IPS-20b (cell line): ENCODE measurements around the gene TRIM5.
"Not testable (repeated sequence)": the region's sequence is repeated elsewhere in the genome, so short reads cannot be mapped to it uniquely, and the experiment has no call there.

ENCODE experiments used
- H3K27ac ChIP-seq: one replicate; pipeline ENCODE4 v1.5.1; 2013; ENCODE audit warnings: low read length
- H3K27me3 ChIP-seq: 2 replicates; pipeline ENCODE4 v1.6.1; 2013; ENCODE audit warnings: mild to moderate bottlenecking, low read length, inconsistent platforms; ENCODE audit not compliant: insufficient read depth
- H3K36me3 ChIP-seq: 2 replicates; pipeline ENCODE4 v1.6.1; 2013; ENCODE audit warnings: low read depth, mild to moderate bottlenecking, inconsistent platforms, low read length, moderate library complexity; ENCODE audit not compliant: insufficient read depth
- H3K4me1 ChIP-seq: 2 replicates; pipeline ENCODE4 v1.6.1; 2013; ENCODE audit warnings: mild to moderate bottlenecking, control low read depth, inconsistent platforms, low read length, moderate library complexity; ENCODE audit not compliant: insufficient read depth
- H3K4me3 ChIP-seq: 2 replicates; pipeline ENCODE4 v1.5.1; 2013; ENCODE audit warnings: mild to moderate bottlenecking, low read length, inconsistent platforms
- H3K9ac ChIP-seq: 2 replicates; pipeline ENCODE4 v1.6.1; 2013; ENCODE audit warnings: low read depth, mild to moderate bottlenecking, inconsistent platforms, low read length, moderate library complexity
- H3K9me3 ChIP-seq: 2 replicates; pipeline ENCODE4 v1.6.1; 2013; ENCODE audit warnings: mild to moderate bottlenecking, low read depth, low read length, inconsistent platforms; ENCODE audit not compliant: insufficient read depth

Gene TRIM5

GRCh38 chr11:5700421-5701054, 15.7 kb upstream of the TRIM5 start:
- Histone ChIP-seq H3K9ac (no peak overlapping the region), H3K36me3 (peaks cover 56% of the 10 kb centered on the region), H3K4me1 (peaks cover 2% of the 10 kb centered on the region; the same call in 1 of the 2 replicates), H3K9me3 (no peaks in the 10 kb centered on the region), H3K27me3 (no peaks in the 10 kb centered on the region), H3K4me3 (no peak overlapping the region), H3K27ac (no peak overlapping the region)

GRCh38 chr11:5698281-5698680, 13.4 kb upstream of the TRIM5 start:
- Histone ChIP-seq H3K9ac (no peak overlapping the region), H3K27ac (no peak overlapping the region), H3K27me3 (no peaks in the 10 kb centered on the region), H3K36me3 (peaks cover 41% of the 10 kb centered on the region), H3K4me3 (no peak overlapping the region), H3K4me1 (peaks cover 3% of the 10 kb centered on the region; the same call in 1 of the 2 replicates), H3K9me3 (no peaks in the 10 kb centered on the region)

DNA sequence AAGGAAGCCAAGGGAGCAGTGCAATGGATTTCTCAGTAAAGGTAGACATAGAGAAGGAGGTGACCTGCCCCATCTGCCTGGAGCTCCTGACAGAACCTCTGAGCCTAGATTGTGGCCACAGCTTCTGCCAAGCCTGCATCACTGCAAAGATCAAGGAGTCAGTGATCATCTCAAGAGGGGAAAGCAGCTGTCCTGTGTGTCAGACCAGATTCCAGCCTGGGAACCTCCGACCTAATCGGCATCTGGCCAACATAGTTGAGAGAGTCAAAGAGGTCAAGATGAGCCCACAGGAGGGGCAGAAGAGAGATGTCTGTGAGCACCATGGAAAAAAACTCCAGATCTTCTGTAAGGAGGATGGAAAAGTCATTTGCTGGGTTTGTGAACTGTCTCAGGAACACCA, 11.3 kb upstream of the TRIM5 start:
- Histone ChIP-seq H3K4me3 (no peak overlapping the region), H3K9me3 (no peaks in the 10 kb centered on the region), H3K9ac (no peak overlapping the region), H3K4me1 (peaks cover 13% of the 10 kb centered on the region), H3K27ac (no peak overlapping the region), H3K27me3 (no peaks in the 10 kb centered on the region), H3K36me3 (peaks cover 33% of the 10 kb centered on the region)

DNA sequence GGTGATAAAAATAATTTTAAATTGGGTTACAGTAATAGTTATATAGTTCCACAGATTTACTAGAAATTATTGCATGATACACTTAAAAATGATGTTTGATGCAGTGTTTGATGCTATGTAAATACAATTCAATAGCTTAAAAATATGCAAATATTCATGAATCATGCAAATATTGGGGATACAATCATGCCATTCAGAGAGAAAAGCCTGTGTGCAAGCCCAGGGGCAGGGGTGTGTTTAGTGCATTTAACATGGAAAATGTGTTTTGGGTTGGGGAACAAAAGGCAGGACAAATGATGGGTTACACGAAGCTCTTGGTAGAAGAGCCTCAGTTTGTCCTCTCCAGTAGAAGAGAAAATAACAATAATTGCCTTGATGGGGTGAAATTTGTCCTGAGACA, 10.7 kb upstream of the TRIM5 start:
- H3K9me3 ChIP-seq: no peaks in the 10 kb centered on the region
- no peak overlapping the region for H3K4me3 ChIP-seq
- H3K27ac ChIP-seq: no peak overlapping the region
- peaks cover 13% of the 10 kb centered on the region for H3K4me1 ChIP-seq
- peaks cover 33% of the 10 kb centered on the region for H3K36me3 ChIP-seq
- H3K9ac ChIP-seq: no peak overlapping the region
- no peaks in the 10 kb centered on the region for H3K27me3 ChIP-seq

DNA sequence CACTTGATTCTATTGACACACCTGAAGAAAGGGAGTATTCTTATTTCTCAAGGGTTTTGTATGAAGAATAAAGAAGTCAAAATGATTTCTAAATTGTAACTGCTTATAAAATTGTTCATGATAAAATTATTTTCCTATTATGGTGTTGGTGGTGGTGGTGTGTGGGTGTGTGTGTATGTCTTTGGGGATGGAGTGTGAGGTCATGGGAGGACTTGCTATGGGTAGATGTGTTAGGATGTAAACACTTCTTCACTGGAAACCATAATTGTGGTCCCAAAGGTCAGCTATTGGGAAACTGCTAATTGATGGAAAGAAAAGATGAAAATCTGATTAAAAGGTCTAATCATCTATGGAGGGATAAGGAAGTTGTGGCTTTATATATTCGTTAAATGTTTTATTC, 9.8 kb upstream of the TRIM5 start:
- no peaks in the 10 kb centered on the region for H3K9me3 ChIP-seq
- H3K4me3 ChIP-seq: no peak overlapping the region
- H3K27ac ChIP-seq: no peak overlapping the region
- no peaks in the 10 kb centered on the region for H3K27me3 ChIP-seq
- H3K9ac ChIP-seq: no peak overlapping the region
- peaks cover 19% of the 10 kb centered on the region for H3K4me1 ChIP-seq
- peaks cover 33% of the 10 kb centered on the region for H3K36me3 ChIP-seq

DNA sequence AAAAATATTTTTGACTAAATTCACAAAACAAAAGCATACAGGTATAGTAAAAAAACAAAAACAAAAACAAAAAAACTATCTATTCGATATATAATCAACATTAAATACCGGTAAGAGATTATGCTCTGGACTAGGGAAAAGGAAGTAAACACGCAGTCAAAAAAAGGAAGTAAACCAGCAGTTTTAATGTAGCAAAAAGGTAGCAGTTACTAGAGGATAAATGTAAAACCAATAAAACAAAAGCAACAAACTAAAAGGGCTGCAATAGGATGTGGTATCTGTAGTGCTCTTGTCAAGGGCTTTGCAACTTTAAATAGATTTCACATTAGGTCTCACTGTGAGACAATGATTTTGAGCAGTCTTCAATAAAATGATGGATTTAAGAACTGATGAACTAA, 7.1 kb upstream of the TRIM5 start:
- Histone ChIP-seq H3K27me3 (no peaks in the 10 kb centered on the region), H3K9ac (peak overlapping the region; percentile 31; the same call in 1 of the 2 replicates), H3K36me3 (peaks cover 13% of the 10 kb centered on the region), H3K27ac (no peak overlapping the region), H3K4me3 (peak overlapping the region; percentile 32), H3K4me1 (peaks cover 28% of the 10 kb centered on the region), H3K9me3 (no peaks in the 10 kb centered on the region)

DNA sequence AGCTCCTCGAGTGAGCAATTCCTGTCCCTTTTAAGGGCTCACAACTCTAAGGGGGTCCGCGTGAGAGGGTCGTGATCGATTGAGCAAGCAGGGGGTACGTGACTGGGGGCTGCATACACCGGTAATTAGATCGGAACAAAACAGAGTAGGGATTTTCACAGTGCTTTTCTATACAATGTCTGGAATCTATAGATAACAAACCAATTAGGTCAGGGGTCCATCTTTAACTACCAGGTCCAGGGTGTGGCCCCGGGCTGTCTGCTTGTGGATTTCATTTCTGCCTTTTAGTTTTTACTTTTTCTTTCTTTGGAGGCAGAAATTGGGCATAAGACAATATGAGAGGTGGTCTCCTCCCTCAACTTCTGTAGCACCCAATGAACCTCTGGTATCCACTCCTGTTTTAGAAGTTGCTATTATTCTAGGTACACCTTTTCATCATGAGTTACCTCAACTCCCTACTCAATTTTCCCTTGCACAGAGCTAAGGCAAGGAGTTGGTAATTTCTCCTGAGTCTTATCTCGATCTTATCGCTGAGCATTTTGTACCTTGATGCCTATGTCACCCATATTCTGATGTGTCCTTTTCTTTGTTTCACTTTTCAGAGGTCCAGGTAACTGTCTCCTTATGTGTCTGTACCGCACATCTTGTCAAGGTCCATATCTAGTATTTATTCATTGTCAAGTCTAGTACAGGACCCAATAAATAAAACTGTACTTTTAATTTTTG, 6.5 kb upstream of the TRIM5 start:
- not testable (repeated sequence) for H3K27me3 ChIP-seq, H3K36me3 ChIP-seq, H3K27ac ChIP-seq, H3K9me3 ChIP-seq
- Histone ChIP-seq H3K4me1 (peaks cover 28% of the 10 kb centered on the region), H3K9ac (peak overlapping the region; percentile 83; the same call in 1 of the 2 replicates), H3K4me3 (peak overlapping the region; percentile 75; the same call in 1 of the 2 replicates)

DNA sequence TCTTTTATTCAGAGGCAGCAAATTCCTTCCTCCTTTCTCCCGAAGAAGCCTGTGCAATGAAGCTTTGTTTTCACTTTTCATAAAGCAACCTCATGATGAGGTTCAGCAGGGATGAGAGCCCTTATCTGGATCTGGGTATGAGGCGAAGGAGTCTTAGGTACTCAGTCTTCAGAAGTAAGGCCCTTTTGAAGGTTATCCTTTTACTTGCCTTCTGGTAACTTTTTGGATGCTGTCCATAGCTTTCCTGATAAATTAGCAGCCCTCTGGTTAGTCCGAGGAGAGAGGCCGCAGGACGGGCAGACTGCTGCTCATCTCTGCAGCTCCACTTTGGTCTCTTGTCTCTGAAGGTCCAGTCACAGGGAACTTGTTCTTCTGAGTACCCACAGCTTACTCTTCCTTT, 5.9 kb upstream of the TRIM5 start:
- Histone ChIP-seq H3K27me3 (no peaks in the 10 kb centered on the region), H3K9ac (peak overlapping the region; percentile 83; the same call in 1 of the 2 replicates), H3K4me3 (peak overlapping the region; percentile 75), H3K27ac (peak overlapping the region; percentile 63), H3K36me3 (peaks cover under 1% of the 10 kb centered on the region), H3K9me3 (no peaks in the 10 kb centered on the region), H3K4me1 (peaks cover 28% of the 10 kb centered on the region)

- H3K27me3 ChIP-seq: no peaks in the 10 kb centered on the region
- peak overlapping the region; percentile 83; the same call in 1 of the 2 replicates for H3K9ac ChIP-seq
- H3K4me1 ChIP-seq: peaks cover 25% of the 10 kb centered on the region
- peak overlapping the region; percentile 75 for H3K4me3 ChIP-seq
- H3K9me3 ChIP-seq: no peaks in the 10 kb centered on the region
- H3K27ac ChIP-seq: peak overlapping the region; percentile 63
- no peaks in the 10 kb centered on the region for H3K36me3 ChIP-seq
These were observed 5.3 kb upstream of the TRIM5 start for GRCh38 chr11:5690216-5690615.

- Histone ChIP-seq H3K9me3 (no peaks in the 10 kb centered on the region), H3K36me3 (no peaks in the 10 kb centered on the region), H3K9ac (peak within 1 kb of the TSS; percentile 83; the same call in 1 of the 2 replicates), H3K27me3 (no peaks in the 10 kb centered on the region), H3K4me3 (peak within 1 kb of the TSS; percentile 75), H3K27ac (peak within 1 kb of the TSS; percentile 63), H3K4me1 (peaks cover 25% of the 10 kb centered on the region)
These were observed 4.7 kb upstream of the TRIM5 start, which contains the start of gene TRIM22 for GRCh38 chr11:5689551-5689983. Gene TRIM22 (plus strand): TSS chr11:5689790. CDS start chr11:5696233, 6,443 bp downstream.

DNA sequence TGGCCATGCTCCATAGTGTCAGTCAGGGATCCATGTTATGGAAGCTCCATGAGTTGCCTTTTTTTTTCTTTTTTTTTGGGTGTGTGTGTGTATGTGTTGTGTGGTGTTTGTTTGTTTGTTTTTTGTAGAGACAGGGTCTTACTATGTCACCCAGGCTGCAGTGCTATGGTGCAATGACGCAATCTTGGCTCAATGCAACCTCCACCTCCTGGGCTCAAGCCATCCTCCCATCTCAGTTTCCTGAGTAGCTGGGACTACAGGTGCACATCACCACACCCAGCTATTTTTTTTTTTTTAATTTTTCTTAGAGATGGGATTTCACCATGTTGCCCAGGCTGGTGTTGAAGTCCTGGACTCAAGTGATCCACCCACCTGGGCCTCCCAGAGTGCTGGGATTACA, 3.6 kb upstream of the TRIM5 start:
- peaks cover 25% of the 10 kb centered on the region for H3K4me1 ChIP-seq
- H3K9me3 ChIP-seq: no peaks in the 10 kb centered on the region
- no peak overlapping the region for H3K4me3 ChIP-seq
- H3K27ac ChIP-seq: no peak overlapping the region
- H3K27me3 ChIP-seq: no peaks in the 10 kb centered on the region
- no peaks in the 10 kb centered on the region for H3K36me3 ChIP-seq
- no peak overlapping the region for H3K9ac ChIP-seq

DNA sequence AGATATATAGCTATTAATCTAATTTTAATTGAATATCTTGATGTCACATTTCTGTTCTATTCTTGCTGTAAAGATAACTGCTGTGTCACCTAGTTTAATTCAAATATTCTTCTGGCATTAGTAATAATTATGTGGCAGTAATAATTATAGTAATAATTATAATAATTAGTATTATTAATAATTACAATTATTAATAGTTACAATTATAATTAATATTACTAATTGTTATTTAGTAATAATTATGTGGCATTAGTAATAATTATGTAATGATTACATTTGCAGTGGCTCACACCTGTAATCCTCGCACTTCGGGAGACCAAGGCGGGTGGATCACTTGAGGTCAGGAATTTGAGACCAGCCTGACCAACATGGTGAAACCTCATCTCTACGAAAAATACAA, 1.6 kb upstream of the TRIM5 start:
- H3K4me1 ChIP-seq: peaks cover 16% of the 10 kb centered on the region
- H3K36me3 ChIP-seq: no peaks in the 10 kb centered on the region
- no peaks in the 10 kb centered on the region for H3K27me3 ChIP-seq
- no peaks in the 10 kb centered on the region for H3K9me3 ChIP-seq
- no peak overlapping the region for H3K9ac ChIP-seq
- no peak overlapping the region for H3K4me3 ChIP-seq
- no peak overlapping the region for H3K27ac ChIP-seq
